GM15510 (cell line): ENCODE data around the gene MAGEA3.

Experiments
- POLR2A ChIP-seq: IDR thresholded peaks from 3 replicates; pipeline ENCODE4 v1.6.1; 2011; ENCODE audit warnings: borderline replicate concordance; ENCODE audit not compliant: insufficient read length; ENCODE audit errors: extremely low read depth

The MAGEA3 gene

GRCh38 chrX:152735860-152736511, 37.4 kb downstream of the MAGEA3 start:
- TF ChIP-seq POLR2A = no peak

GRCh38 chrX:152738560-152738959, 40.0 kb downstream of the MAGEA3 start:
- TF ChIP-seq POLR2A = no peak
